Neural cell (in vitro differentiated cells): ENCODE data around the gene PCDHGC5. TPM values are rescaled to one million over a fixed set of nuclear protein-coding genes. Genes with fewer than 3 reads are reported as not detected.

Experiments
- H2AFZ ChIP-seq: fragments of 200-600, 300-800 bp; sonication (generic), shearing (Covaris generic); 2 replicates; pipeline ENCODE4 v1.6.0; 2014; ENCODE audit warnings: low read depth, mild to moderate bottlenecking, antibody characterized with exemption, low read length, moderate library complexity
- H3F3A ChIP-seq: fragments of 200-600 bp; shearing (Covaris generic); 2 replicates; pipeline ENCODE4 v1.6.1; 2016; ENCODE audit warnings: mild to moderate bottlenecking, moderate library complexity, mixed read lengths, antibody characterized with exemption, low read length; ENCODE audit not compliant: insufficient read depth, poor library complexity, severe bottlenecking
- H3K27ac ChIP-seq: fragments of 200-600, 300-800 bp; sonication (generic), shearing (Covaris generic); 2 replicates; pipeline ENCODE4 v1.5.1; 2014; ENCODE audit warnings: mild to moderate bottlenecking, low read length, moderate library complexity
- H3K27me3 ChIP-seq: fragments of 300-800, 200-600 bp; sonication (generic), shearing (Covaris generic); 2 replicates; pipeline ENCODE4 v1.6.0; 2014; ENCODE audit warnings: mild to moderate bottlenecking, low read depth, low read length, moderate library complexity; ENCODE audit not compliant: insufficient read depth
- H3K36me3 ChIP-seq: fragments of 300-800, 200-600 bp; sonication (generic), shearing (Covaris generic); 2 replicates; pipeline ENCODE4 v1.5.1; 2014; ENCODE audit warnings: mild to moderate bottlenecking, antibody characterized with exemption, low read length, moderate library complexity; ENCODE audit not compliant: insufficient read depth
- H3K4me2 ChIP-seq: fragments of 300-800, 200-600 bp; sonication (generic), shearing (Covaris generic); 2 replicates; pipeline ENCODE4 v1.6.0; 2014; ENCODE audit warnings: mild to moderate bottlenecking, low read length
- H3K4me3 ChIP-seq: fragments of 300-800, 200-600 bp; sonication (generic), shearing (Covaris generic); 2 replicates; pipeline ENCODE4 v1.5.1; 2014; ENCODE audit warnings: mild to moderate bottlenecking, low read length, moderate library complexity
- H3K79me2 ChIP-seq: fragments of 200-600 bp; shearing (Covaris generic); replicated peaks from 2 replicates; pipeline ENCODE4 v1.6.0; 2014; ENCODE audit warnings: mild to moderate bottlenecking, low read length, moderate library complexity; ENCODE audit not compliant: insufficient read depth
- H3K9ac ChIP-seq: fragments of 300-800, 200-600 bp; sonication (generic), shearing (Covaris generic); 2 replicates; pipeline ENCODE4 v1.6.1; 2016; ENCODE audit warnings: mild to moderate bottlenecking, low read length, mixed read lengths
- H3K9me2 ChIP-seq: fragments of 200-600 bp; shearing (Covaris generic); 2 replicates; pipeline ENCODE4 v1.6.1; 2016; ENCODE audit warnings: mild to moderate bottlenecking, low read length, mixed read lengths; ENCODE audit not compliant: insufficient read depth
- H3K9me3 ChIP-seq: fragments of 200-600, 300-800 bp; sonication (generic), shearing (Covaris generic); 2 replicates; pipeline ENCODE4 v1.6.1; 2016; ENCODE audit warnings: mild to moderate bottlenecking, mixed run types, low read length, moderate library complexity, mixed read lengths
- H4K20me1 ChIP-seq: fragments of 200-600 bp; shearing (Covaris generic); 2 replicates; pipeline ENCODE4 v1.6.1; 2016; ENCODE audit warnings: mild to moderate bottlenecking, mixed run types; ENCODE audit not compliant: insufficient read depth
- CTCF ChIP-seq: fragments of 450-650 bp; IDR thresholded peaks from 2 replicates; pipeline ENCODE4 v1.5.1; 2014; ENCODE audit warnings: antibody characterized with exemption, mild to moderate bottlenecking, moderate library complexity; ENCODE audit not compliant: poor library complexity, severe bottlenecking
- EP300 ChIP-seq: fragments of 450-650 bp; conservative IDR thresholded peaks from 2 replicates; pipeline ENCODE4 v1.6.1; 2014; ENCODE audit warnings: antibody characterized with exemption, mild to moderate bottlenecking, moderate library complexity; ENCODE audit not compliant: poor library complexity, severe bottlenecking
- EZH2 ChIP-seq: fragments of 200-600, 300-800 bp; shearing (Covaris generic), sonication (generic); IDR thresholded peaks from 2 replicates; pipeline ENCODE4 v1.6.1; 2014; ENCODE audit warnings: antibody characterized with exemption, low read length, borderline replicate concordance, mild to moderate bottlenecking; ENCODE audit not compliant: insufficient read depth, poor library complexity, severe bottlenecking
- MXI1 ChIP-seq: fragments of 450-650 bp; conservative IDR thresholded peaks from 2 replicates; pipeline ENCODE4 v1.6.1; 2014; ENCODE audit warnings: antibody characterized with exemption, mild to moderate bottlenecking; ENCODE audit not compliant: poor library complexity, severe bottlenecking
- POLR2AphosphoS5 ChIP-seq: IDR thresholded peaks from 2 replicates; pipeline ENCODE4 v1.6.1; 2012
- RAD21 ChIP-seq: fragments of 450-650 bp; conservative IDR thresholded peaks from 2 replicates; pipeline ENCODE4 v1.6.1; 2014; ENCODE audit warnings: antibody characterized with exemption, mild to moderate bottlenecking, moderate library complexity
- REST ChIP-seq: IDR thresholded peaks from 2 replicates; pipeline ENCODE4 v1.6.1; 2012; ENCODE audit warnings: borderline replicate concordance
- SMC3 ChIP-seq: fragments of 450-650 bp; conservative IDR thresholded peaks from 2 replicates; pipeline ENCODE4 v1.6.1; 2014; ENCODE audit warnings: antibody characterized with exemption, mild to moderate bottlenecking, moderate library complexity; ENCODE audit not compliant: poor library complexity
- TAF1 ChIP-seq: IDR thresholded peaks from 2 replicates; pipeline ENCODE4 v1.6.1; 2012; ENCODE audit warnings: low read depth
- polyA plus RNA-seq: library from polyadenylated mRNA; depleted of rRNA; stranded (reverse); fragments of >200 nt; gene quantifications from 2 replicates; pipeline ENCODE4 v1.2.3, GENCODE V29; 2014

PCDHGC5 gene
- polyA plus RNA-seq, 1 donor from 2014 or later, result 0.51 TPM

- no peaks in the 10 kb centered on the region for H3K79me2 ChIP-seq
- H3K27me3 ChIP-seq, result no peaks in the 10 kb centered on the region
- H2AFZ ChIP-seq, result no peak overlapping the region
- H3K9ac ChIP-seq, result no peak overlapping the region
- H3K9me2 ChIP-seq, result no peaks in the 10 kb centered on the region
- H3K4me2 ChIP-seq, result no peak overlapping the region
- no peak overlapping the region for H3K27ac ChIP-seq
- H4K20me1 ChIP-seq, result no peaks in the 10 kb centered on the region
- peaks cover 5% of the 10 kb centered on the region for H3F3A ChIP-seq
- no peak overlapping the region for H3K4me3 ChIP-seq
- no peaks in the 10 kb centered on the region for H3K9me3 ChIP-seq
- TF ChIP-seq SMC3 (no peak), POLR2AphosphoS5 (no peak), EP300 (no peak), MXI1 (no peak), EZH2 (no peak), CTCF (no peak), REST (no peak), RAD21 (no peak), TAF1 (no peak)
- H3K36me3 ChIP-seq, result peaks cover 10% of the 10 kb centered on the region
Observed at GRCh38 chr5:141511771-141512325, 23.0 kb downstream of the PCDHGC5 start.

- Histone ChIP-seq H3K4me3 (peak overlapping the region; percentile 67), H3K36me3 (peaks cover 10% of the 10 kb centered on the region), H3K79me2 (no peaks in the 10 kb centered on the region), H3K27ac (peak overlapping the region; percentile 90), H3K9ac (peak overlapping the region; percentile 77), H3K27me3 (no peaks in the 10 kb centered on the region), H4K20me1 (no peaks in the 10 kb centered on the region), H3F3A (peaks cover 5% of the 10 kb centered on the region), H3K9me3 (no peaks in the 10 kb centered on the region), H3K4me2 (peak overlapping the region; percentile 67), H3K9me2 (no peaks in the 10 kb centered on the region), H2AFZ (no peak overlapping the region)
- TF ChIP-seq EZH2 (no peak), RAD21 (no peak), POLR2AphosphoS5 (no peak), CTCF (peak; percentile 50), SMC3 (no peak), MXI1 (no peak), REST (no peak), TAF1 (no peak), EP300 (no peak)
Observed at GRCh38 chr5:141512390-141512910, 23.6 kb downstream of the PCDHGC5 start.
